NCI-H2029 treated with DMSO at 0.1 percent for 48 hours (cell line): ENCODE results near the gene GAP43.

Experiments used
- DNase-seq: peaks from one replicate; lab custom pipeline; 2025; lab: John Stamatoyannopoulos, UW

The GAP43 gene

DNA sequence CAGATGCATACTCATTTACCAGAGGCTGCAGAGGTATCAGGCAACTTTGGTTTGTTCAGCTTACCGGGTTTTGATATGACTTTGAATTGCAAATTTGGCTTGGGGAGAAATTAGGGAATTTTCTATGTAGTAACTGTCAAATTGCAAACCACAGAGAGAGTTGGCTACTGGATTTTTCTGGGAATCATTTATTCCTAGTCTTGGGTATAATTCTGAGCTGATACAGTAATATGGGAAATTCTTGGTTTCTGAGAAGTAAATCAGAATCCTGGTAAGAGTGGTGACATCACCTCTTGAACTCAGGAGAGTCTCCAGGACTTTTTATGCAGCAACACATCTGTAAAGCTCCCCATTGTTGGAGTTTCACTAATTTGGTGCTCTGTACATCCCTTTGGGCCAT, 39.0 kb downstream of the GAP43 start:
- DNase-seq: no peak

DNA sequence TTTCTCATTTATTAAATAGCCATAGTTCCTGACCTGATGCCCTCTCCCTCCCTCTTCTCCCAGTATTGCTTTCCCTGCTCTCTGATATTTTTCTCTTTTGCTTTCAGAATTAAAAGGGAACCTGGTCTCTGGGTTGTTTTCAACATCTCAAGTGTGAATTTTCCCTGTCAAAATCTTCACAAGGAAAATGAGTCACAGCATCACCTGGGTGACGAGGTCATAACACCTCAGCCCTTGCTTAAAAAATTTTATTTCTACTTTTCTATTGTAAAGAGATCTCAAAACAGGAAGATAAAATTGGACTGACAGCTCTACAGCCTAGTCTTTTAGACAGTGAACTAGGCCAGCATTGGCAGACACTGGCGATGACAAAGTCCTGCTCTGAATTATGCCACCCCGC, 40.1 kb downstream of the GAP43 start:
- no peak for DNase-seq

DNA sequence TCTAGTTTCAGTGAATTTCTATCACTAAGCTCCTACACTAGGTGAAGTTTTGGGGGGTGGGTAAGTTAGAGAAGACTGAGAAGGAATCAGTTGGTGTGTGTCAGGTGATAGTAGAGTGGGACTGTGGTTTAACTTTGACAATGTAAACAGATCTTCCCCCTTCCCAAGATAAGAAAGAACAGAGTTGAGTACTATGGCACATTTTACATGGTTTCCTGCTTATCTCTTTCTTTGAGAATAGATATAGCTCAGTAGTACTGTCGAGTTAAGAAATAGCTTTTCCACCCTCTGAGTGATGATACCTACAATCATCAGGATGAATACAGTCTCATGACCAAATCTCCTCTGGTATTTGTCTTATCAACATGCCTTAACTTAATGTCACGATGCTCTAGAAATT, 42.8 kb downstream of the GAP43 start:
- no peak for DNase-seq

DNA sequence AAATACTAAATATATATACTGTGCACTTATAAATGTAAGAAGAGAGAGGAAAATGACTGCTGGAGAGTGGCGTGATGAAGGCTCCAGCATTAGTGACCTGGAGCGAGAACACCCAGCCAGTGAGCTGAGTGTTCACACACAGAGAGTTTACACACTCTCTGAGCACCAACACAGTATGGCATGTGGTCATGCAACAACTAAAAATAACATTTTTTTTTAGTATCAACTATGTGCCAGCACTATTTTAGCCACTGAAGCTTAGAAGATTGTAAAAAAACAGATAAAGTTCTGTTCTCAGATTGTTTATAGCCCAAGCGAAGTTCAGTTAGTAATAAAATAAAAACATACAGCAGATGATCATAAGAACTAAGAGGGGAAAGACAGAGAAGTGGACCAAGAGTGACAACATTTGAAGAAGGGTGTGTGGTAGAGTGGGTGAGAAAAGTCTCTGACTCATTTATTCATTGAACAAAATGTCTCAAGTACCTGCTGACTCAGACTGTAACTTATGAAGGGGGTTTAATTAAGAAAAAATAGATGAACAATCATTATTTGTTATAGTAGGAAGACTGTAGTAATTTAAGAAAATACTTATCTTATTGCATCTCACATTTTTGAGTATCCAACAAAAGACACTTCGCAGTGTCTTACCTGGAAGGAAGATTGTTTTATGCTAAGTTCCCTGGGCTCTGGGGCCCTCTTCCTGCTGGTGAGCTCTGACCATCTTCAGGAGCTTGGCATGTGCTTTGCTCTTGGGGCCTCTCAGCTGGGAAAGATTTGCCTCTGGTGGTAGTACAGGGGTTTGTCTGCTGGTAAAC, 43.8 kb downstream of the GAP43 start:
- DNase-seq: no peak

DNA sequence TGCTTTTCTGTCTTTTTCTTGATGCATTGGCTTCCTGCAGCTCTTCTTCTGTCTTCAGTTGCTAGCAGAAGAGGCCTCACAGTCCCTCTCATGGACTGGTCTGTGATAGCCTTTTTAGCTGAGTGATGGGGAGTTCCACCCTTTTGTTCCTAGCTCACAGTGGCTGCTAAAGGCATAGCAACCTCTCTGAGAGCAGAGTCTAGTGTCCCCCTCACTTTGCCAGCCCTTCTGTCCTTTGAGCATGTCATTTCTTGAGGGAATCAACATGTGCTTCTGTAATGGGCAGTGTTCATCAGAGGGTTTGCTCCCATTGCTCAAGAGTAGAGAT, 44.4 kb downstream of the GAP43 start:
- DNase-seq: no peak

DNA sequence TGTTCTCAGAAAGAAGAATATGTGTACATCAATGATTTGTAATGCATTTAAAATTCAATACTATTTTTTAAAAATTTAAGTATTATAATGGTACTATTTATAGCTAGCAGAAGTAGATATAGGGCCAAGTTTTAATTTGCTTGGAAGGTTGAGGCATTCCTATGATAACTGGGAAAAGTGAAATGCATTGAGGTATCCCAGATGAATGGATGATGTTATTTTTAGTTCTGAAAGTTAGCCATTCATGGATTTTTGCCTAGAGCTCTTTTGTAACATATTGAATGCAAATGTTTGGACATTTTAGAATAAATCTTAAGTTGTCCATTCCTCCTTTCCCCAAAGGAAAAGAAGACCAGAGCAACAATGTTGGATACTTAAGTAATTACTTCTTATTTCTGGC, 47.6 kb downstream of the GAP43 start:
- DNase-seq: no peak

DNA sequence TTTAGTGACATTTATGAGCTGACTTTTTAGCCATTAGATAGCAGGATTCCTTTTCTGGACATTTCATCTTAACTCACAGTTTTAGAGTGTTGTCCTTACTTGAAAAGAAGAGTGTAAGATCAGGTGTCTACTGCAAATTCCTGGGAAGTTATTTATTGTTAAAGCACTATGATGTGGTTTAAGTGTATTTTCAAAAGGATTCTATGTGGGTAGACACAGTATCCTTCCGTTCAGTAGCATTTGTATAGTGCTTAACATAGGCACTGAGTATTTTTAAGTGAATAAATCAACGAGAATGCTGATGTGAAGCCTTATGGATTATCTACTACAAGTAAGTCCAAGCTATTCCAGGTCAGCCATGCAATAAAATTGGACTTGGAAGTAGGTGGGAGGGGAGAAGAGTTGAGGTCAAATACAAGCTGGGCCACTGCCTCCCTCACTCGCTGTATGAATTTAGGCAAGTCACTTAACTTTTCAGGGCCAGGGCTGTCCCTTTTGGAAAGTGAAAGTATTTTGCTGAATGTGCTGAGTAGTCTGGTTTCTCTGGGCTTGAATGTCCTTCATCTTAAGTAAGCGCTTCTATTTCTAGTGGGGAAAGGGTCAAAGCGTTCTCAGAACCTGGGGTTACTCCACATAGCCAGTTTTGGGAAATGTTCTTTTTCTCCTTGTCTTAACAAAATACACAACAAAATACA, 48.6 kb downstream of the GAP43 start:
- no peak for DNase-seq

DNA sequence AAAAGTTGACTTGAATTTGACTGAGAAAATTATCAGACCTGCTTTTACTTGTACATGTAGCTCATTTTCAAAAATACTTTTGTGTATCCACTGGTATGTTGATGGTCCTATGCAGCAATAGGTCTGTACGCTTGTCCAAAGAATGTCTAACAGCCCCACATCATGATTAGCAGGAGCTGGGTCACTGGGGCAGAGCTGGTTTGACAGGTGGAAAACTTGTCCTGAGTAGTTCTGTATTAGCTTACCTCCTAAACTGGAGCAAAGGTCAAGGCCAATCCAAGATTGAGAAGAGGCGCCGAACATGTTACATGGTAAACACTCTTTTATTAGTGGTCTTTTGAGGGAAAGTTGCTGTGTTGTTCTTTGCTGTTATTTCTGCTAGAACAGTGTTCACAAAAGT, 50.6 kb downstream of the GAP43 start:
- DNase-seq: no peak

DNA sequence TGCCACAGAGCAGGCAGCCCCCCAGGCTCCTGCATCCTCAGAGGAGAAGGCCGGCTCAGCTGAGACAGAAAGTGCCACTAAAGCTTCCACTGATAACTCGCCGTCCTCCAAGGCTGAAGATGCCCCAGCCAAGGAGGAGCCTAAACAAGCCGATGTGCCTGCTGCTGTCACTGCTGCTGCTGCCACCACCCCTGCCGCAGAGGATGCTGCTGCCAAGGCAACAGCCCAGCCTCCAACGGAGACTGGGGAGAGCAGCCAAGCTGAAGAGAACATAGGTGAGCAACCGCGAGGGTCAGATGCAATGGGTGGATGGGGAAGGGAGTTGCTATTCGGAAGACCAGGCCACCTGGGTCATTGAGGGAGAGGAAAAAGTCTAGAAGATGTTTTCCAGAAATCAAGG, 53.0 kb downstream of the GAP43 start:
- DNase-seq: no peak

DNA sequence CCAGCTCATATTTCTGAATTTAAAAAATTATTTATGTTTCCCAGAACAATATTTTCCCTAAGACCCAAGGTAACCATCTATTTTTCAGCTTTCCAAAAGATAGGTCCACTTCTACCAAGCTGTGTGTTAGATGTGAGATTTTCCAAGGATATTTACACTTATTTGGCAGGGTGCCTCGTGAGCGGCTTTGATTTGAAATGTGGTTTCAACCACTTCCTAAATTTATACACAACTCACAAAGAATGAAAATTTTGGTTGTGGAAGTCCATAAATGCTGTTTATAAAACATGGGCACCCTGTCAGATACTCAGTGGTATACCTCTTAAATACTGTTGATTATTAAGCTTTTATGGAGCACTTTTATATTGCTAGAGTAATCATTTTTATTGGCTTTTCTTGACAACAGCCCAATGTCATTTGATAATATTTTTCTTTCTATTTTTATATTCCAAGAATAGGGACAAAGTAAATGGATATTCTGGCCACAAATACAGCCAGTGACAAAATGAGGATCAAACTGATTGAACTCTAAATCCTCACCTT, 57.6 kb downstream of the GAP43 start:
- no peak for DNase-seq

DNA sequence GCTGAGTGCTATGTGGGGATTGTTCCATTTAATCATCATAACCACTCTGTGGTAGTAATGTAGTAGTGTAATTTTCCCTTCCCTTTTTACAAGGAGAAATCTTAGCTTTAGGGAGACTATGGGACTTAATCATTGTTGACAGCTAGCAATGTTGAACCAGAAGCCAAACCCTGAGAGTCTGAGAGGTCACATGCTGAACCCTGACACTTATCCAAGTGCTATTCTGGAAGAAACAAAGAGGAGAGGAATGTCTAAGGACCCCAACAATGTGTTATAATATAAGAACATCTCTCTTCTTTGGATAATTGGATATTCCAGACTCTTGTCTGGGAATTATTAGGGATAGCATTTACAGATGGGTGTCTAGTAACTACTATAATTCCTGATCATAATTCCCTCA, 58.4 kb downstream of the GAP43 start:
- DNase-seq: no peak

DNA sequence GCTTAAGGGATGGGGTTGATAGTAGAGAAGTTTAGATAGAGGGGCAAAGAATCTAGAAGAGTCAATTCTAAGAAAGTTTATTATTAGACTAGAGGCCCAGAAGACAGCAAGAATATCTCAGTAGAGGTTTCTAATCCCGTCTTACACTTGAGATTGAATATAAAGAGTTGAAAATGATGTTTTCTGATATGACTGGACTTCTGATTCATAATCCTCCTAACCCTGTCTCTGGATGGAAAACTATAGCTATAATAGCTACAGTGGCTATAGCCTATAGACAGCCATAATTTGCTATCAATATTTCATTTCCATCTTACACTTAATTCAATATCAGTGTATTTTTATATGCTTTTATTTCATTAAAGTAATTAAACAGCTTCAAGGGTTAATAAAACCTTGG, 60.0 kb downstream of the GAP43 start:
- DNase-seq: no peak

DNA sequence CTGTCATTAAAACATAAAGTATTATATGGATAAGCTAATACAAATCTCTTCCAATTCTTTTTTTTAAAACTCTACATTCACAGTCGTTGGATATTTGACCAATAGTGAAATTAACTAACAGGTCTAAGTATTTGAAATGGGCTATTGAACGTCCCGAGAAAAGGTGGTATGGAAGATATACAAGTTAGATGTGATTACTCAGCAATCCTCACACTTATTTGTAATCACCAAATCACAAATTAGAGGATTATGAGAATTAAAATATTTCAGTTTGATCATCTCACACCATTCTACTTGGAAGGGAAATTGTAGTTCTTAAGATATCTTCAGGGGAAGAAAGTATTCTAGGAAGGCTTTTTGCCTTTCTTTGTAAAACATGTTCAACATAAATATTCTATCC, 60.5 kb downstream of the GAP43 start:
- no peak for DNase-seq

DNA sequence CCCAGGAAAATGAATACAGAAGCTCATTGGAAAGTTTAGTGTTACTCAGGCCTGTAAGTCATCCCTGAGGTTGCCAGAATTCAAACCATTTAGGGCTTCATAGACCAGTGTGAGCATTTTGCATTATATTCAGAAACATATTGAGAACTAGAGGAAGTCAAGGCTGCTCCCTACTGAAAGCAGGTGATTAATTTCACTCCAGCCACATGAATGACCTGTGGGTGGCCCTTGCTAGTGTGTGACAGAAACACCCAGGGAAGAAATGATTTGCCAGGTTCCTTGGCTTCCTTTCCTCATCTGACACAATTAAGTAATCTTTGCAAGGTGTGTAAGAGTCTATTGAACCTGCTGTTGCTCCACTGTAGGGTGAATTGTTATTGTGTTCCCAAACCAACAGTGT, 61.8 kb downstream of the GAP43 start:
- DNase-seq: no peak

DNA sequence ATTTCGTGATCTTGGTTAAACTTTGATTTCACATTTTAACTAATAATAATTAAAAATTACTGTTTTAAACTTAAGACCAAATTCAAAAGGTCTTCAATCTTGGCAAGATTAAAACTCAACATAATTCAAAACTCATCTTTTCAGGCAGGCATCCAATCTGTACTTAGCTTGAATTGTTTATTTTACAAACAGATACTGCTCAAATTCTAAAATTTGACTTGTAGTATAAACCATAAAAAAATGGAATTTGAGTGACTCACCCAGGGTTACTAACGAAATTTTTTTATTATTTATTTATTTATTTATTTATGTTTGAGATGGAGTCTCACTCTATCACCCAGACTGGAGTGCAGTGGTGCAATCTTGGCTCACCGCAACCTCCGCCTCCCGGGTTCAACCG, 64.4 kb downstream of the GAP43 start:
- no peak for DNase-seq

DNA sequence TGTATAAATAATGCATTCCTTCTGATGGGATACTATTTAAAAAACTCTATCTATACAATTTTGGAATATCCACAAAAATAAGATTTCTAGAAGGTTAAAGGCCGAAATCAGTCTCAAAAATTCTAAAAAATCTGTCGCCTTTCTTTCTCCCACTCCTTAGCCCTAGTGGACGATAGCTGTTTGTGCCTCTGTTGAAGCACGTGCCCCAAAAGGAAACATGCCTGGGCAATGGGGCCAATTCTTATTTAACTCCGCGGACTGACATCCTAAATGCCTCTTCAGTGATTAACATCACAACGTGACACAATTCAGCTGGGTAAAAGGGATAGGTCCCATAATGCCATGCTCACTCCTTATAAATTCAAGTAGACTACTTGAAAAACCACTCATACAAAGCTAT, 65.1 kb downstream of the GAP43 start:
- no peak for DNase-seq

DNA sequence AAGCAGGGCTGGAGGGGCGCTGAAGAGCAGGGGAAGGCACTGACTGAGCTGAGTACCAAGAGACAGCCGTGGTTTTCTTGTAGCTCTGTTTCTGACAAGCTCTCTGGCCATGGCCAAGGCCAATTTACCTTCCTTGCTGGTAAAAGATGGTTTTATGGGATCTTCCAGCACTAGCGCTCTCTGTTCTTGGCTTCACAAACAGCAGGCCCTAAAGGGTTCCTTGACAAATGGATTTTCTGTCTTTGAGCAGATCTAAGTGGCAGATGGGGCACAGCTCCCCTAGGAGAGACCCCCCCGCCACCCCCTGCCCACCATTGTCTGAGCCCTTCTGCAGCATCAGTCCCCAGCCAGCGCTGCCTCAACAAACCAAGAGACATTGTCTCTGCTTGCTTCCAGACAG, 66.6 kb downstream of the GAP43 start:
- DNase-seq: no peak

DNA sequence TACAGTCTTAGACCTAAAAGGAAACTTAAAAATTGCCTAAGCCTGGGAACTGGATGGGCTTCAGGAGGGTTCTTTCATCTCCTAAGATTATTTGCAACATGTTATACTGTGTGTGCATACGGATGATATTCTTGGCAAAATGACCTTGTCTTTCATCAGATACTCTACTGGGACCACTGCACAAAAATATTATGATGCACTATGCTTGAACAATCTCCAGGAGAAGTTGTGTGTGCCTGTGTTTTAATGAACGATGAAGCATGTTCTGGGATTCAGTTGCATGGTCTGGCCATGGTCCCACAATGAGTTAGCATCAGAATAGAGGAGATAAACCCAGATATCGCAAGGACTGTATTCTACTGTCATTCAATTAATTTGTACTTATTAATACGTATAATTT, 68.7 kb downstream of the GAP43 start:
- DNase-seq: no peak

DNA sequence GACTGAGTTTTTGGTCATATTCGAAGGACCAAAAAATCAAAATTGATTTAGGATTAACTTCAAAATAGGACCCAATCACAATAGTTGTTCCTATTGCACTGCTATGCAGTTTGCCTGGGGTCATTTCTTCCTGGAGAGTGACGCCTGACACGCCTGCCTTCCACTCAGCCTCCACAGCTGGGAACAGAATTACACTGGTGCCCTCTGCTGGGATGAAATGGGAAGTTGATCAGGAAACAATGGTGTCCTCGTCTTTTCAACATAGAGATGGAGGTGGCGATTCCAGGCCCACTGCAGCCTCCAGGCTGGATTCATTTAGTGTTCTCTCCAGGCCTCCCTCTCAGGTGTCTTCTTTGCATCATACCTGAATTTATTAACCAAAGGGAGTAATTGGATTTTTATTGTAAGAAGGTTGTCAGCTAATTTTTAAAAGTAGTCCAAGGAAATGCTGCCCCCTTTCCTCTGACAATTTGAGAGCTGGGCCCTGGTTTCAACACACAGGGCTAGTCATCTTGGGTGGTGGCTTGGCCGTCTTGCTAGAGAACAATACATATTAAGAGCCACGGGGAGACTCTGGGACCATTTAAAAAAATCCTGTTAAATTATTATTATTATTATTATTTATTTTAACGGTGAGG, 69.7 kb downstream of the GAP43 start:
- DNase-seq: peak; percentile 64

DNA sequence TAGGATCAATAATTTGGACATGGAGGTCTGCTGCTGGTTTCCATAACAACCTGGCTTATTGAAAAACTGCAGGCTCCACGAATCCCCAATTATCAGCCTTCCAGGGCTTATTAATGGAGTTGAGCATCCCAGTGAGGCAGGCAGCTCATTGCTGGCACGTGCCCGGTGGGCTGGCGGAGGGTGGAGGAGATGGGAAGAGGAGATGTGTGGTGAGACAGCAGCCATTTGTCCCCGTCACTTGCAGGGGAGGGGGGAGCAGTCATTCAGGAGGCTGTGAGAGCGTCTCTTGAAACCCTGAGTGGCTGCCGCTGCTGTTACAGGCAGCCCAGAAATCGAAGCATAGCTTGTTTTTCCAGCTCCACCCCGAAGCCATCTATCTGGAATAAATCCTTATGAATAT, 70.6 kb downstream of the GAP43 start:
- no peak for DNase-seq

DNA sequence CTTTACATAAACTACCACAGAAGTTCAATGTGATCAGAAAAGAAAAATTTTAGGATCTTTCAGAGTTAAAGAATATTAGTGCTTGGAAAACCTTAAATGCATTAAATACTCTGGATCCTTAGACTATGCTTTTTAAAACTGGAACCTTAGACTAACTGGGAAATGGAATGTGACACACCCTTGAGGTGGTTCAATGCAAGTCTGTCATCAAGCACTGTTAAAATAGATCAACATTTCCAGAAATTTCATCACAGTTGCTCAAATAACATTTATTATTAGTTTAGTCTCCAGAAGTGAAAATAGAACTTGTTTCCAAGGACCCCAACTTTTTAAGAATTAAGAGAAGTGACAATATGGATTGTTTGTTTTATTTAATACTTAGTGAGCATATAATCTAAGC, 71.8 kb downstream of the GAP43 start:
- no peak for DNase-seq

DNA sequence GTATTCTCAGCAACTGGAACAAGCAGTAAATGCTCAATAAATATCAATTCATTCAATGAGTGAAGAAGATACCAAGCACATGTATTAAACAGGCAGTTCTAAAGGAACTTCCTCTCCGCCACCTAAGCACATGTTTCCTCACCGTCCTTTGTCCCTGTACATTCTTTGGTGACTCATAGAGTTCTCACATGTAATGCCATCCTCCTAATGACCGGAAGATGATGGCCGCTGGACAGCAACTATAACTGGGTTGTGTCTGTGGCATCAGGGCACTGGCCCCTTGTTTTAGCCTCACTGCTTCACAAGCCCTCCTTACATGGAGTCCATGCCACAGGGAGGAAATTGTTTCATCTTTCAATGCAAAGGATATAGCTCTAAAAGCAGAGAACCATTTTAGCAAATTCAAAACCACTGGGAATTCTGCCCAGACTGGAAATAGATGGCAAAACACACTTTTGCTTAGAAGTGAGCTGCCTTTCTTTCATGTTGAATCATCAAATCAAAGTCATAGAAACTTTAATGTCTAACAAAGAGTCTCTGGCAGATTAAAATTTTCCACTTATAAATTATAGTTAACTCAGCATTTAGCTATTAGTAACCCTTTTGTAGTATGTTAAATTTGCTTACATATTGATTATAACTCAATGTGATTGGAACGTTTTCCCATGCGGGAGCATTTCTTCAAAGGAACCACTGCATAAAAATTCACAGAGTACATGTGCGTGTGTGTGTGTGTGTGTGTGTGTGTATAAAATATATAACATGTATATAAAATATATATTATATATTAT, 74.1 kb downstream of the GAP43 start:
- no peak for DNase-seq
